CD4-positive, alpha-beta T cell treated with Interleukin-2 at 100 ng/mL for 4 hours (primary cell): Measurements from ENCODE around the gene NCAPG.

Experiments
- DNase-seq: peaks from one replicate; pipeline ENCODE4 v3.0.0-alpha.2; 2020; ENCODE audit warnings: low spot score

NCAPG gene

DNA sequence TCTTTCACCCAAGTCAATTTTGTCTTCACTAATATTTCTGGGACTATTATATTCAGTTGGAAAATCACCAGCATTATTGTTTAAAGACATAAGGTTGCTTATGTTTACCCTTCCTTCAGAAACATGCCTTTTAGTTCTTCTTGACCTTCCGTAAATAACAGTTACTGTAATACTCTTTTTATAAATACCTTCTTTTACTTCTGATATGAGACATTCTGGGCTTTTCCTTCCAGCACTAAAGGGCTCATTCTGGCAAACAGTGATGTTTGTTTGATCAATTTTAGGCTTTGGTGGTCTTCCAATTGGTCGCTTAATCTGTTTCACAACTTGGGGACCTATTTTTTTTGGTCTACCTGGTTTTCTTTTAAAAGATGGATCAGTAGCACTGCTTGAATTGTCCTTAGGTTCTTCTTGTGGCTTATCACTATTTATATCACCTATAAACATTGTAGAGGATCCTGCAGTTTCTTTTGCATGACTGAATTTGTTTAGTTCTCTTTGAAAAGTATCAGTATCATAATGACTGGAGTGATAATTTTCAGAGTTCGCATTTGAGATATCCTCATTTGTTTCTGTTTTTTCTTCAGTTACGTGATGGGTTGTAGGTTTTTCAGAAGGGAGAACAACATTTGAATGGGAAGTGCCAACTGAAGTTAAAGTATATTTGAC is 64.8 kb downstream of the NCAPG start:
- no peak for DNase-seq

DNA sequence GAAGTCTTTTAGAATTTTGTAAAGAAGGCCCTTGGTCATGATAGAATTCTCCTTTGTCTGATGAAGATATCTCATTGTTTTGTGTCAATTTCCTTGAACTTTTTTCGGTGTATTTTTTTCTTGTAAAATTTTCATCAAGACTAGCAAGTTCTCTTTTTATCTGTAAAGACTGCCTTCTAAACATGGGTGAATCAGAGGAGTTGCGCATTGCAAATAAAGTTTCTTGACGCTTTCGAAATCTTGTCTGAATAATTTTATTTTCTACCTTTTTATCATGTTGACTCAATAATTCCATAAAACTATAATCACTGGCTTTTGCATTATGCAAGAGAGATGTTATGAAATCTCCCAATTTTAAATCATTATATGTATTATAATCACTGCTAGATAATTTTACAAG is 66.2 kb downstream of the NCAPG start:
- no peak for DNase-seq

DNA sequence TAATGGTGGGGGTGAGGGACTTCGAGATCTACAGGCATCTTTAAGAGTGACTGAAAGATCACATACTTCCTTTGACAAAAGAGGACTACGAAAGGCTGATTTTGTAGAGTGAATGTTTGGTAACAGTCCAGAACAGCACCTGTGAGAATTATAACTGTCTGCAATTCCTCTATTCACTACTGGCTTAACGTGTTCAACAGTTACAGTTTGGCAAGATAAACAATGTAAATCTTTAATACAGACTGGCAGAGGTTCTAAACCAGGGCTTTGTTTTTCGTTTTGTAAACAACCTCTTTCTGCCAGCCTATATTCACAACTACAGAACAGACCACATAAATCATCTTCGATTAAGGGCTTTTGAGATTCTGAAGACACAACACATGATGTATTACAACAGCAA is 66.9 kb downstream of the NCAPG start:
- DNase-seq = no peak

DNA sequence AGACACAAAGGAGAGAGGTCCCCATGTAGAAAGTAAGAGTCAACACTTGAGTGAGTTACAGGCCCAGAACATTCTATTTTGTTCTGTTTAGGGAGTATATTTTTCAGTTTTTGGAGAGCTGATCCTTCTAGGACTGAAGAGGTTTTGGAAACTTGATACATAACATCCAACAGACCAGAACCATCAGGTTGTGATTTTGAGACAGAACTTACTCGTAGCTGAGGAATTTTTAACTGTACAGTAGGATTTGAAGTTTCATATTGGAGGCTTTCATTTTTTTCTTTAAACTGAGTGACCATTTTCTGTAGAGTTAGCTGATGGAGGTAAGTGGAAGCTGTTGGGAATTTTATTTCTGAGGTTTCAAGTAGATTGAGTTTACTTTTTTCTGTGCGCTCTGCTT is 73.3 kb downstream of the NCAPG start:
- no peak for DNase-seq

DNA sequence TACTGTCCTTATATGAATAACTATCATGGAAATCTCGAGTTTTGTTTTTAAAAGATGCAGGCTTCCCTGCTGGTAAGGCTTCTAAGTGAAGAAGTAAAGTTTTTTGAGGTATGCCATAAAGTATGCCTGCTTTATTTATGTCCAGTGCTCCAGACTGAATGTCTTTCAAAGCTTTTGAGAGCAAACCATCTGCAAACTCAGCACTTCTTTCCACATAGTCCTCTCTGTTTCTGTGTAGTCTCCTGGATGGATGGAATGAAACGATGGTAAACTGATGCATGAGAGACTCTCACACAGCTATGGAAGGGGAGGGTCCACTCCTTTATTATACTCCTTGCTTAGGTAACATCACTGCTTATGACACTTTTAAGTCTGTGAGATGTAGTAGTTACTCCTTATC is 73.7 kb downstream of the NCAPG start:
- no peak for DNase-seq

DNA sequence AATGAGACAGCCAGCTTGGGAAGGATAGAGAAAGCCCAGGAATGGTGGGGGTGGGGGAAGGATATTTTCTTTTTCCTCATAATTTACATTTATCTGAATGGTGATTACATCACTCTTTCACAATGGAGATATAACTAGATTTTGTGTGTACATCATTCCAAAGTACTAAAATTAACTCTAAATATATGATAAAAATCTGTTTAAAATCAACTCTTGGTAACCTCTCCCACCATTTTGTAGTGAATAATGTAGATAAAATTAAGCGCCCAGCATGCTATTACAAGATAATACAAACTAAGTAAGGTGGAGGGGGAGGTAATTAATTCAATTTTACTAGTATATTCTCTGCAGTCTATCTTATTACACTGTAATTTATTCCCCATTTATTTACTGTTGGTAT is 78.9 kb downstream of the NCAPG start:
- no peak for DNase-seq

DNA sequence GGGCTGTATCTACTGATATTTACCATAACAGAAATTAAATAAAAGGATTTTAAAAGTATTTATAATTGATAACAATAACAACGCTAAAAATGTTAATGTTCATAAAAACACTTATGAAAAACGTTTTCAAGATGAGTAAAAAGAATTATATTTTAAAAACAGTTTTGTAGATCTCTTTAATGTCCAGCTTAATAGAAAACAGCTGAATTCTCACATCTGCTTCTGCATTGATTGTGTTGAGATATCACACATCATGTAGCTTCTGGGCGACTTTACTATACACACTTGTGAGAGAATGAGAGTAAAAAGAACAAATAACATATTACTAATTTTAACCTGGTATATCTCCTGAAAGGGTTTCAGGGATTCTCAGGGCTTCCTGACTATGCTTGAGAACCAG is 83.6 kb downstream of the NCAPG start:
- no peak for DNase-seq
